ENCODE results near the gene FFAR4. TPM values are rescaled to one million over a fixed set of nuclear protein-coding genes. Genes with fewer than 3 reads are reported as not detected.

Gene FFAR4
- total RNA-seq, 1 donor = not detected

GRCh38 chr10:93577565-93577964 lies 11.1 kb downstream of the FFAR4 start:
- no peaks in the 10 kb centered on the region for H3K79me2 ChIP-seq (ENCODE audit: insufficient read depth, low read length)
- H3K4me2 ChIP-seq (ENCODE audit: insufficient read depth, low read length) = no peak overlapping the region
- H3K27ac ChIP-seq (ENCODE audit: low read depth, low read length) = no peak overlapping the region
- H3K4me1 ChIP-seq (ENCODE audit: insufficient read depth, low read length) = no peaks in the 10 kb centered on the region
- H3K4me3 ChIP-seq (ENCODE audit: insufficient read depth, low read length) = no peak overlapping the region
- H2AFZ ChIP-seq (ENCODE audit: low read length) = no peak overlapping the region
- no peak for TF ChIP-seq CTCF (IDR thresholded peaks at IDR 0.05; ENCODE audit: extremely low read depth, low read depth, low read length)
- DNase-seq (ENCODE audit: insufficient read length, low spot score, missing footprints) = no peak
- peaks cover 26% of the 10 kb centered on the region for H3K27me3 ChIP-seq (ENCODE audit: insufficient read depth, low read length)
- no peaks in the 10 kb centered on the region for H4K20me1 ChIP-seq (ENCODE audit: insufficient read depth, low read length)
- H3K9me3 ChIP-seq (ENCODE audit: low read depth, low read length) = peaks cover 2% of the 10 kb centered on the region
- H3K36me3 ChIP-seq (ENCODE audit: insufficient read depth, low read length) = no peaks in the 10 kb centered on the region

- peaks cover 2% of the 10 kb centered on the region for H3K9me3 ChIP-seq (ENCODE audit: low read depth, low read length)
- H3K4me2 ChIP-seq (ENCODE audit: insufficient read depth, low read length) = no peak overlapping the region
- H4K20me1 ChIP-seq (ENCODE audit: insufficient read depth, low read length) = no peaks in the 10 kb centered on the region
- H3K36me3 ChIP-seq (ENCODE audit: insufficient read depth, low read length) = no peaks in the 10 kb centered on the region
- DNase-seq (ENCODE audit: insufficient read length, low spot score, missing footprints) = no peak
- no peak overlapping the region for H2AFZ ChIP-seq (ENCODE audit: low read length)
- H3K4me1 ChIP-seq (ENCODE audit: insufficient read depth, low read length) = no peaks in the 10 kb centered on the region
- H3K4me3 ChIP-seq (ENCODE audit: insufficient read depth, low read length) = no peak overlapping the region
- TF ChIP-seq CTCF (IDR thresholded peaks at IDR 0.05; ENCODE audit: extremely low read depth, low read depth, low read length) = no peak
- H3K27me3 ChIP-seq (ENCODE audit: insufficient read depth, low read length) = peaks cover 12% of the 10 kb centered on the region
- H3K79me2 ChIP-seq (ENCODE audit: insufficient read depth, low read length) = no peaks in the 10 kb centered on the region
- no peak overlapping the region for H3K27ac ChIP-seq (ENCODE audit: low read depth, low read length)
Observed at GRCh38 chr10:93579089-93579488, 12.6 kb downstream of the FFAR4 start.

DNA sequence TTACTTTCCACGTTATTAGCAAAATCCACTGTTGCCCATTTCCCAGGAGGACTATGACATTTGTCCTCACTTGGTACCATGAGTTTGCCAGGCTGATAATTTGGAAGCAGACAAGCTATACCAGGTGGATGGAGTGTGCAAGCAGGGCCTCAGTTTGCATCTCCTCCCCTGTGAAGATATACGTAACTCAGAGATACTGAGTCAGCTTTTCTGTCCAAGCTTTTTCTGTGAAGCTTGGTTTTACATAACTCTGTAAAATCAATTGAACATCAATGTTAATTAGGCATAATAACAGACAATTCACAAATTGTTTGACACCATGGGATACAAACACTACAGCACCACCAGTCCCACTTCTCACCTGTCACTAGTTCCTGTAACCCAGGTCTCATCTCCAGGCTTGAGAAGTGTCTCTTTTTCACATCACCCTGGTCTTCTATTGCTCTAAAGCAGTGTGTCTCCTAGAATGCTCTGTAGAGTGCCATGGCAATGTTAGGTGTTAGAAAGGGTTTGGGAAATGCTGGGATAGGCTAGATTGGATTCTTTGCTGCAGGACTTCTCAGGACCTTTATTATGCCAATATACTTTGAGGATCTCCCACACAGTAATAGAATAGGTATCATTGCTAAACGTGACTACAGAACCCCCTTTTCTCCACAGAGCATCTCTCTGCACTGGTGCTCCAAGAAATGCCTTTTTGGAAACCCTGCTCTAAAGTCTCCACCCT lies 13.7 kb downstream of the FFAR4 start:
- peaks cover 2% of the 10 kb centered on the region for H3K9me3 ChIP-seq (ENCODE audit: low read depth, low read length)
- no peaks in the 10 kb centered on the region for H3K36me3 ChIP-seq (ENCODE audit: insufficient read depth, low read length)
- no peak overlapping the region for H3K4me2 ChIP-seq (ENCODE audit: insufficient read depth, low read length)
- H3K27me3 ChIP-seq (ENCODE audit: insufficient read depth, low read length) = peaks cover 11% of the 10 kb centered on the region
- TF ChIP-seq CTCF (IDR thresholded peaks at IDR 0.05; ENCODE audit: extremely low read depth, low read depth, low read length) = no peak
- no peak for DNase-seq (ENCODE audit: insufficient read length, low spot score, missing footprints)
- no peak overlapping the region for H3K4me3 ChIP-seq (ENCODE audit: insufficient read depth, low read length)
- no peaks in the 10 kb centered on the region for H4K20me1 ChIP-seq (ENCODE audit: insufficient read depth, low read length)
- H3K27ac ChIP-seq (ENCODE audit: low read depth, low read length) = no peak overlapping the region
- H2AFZ ChIP-seq (ENCODE audit: low read length) = no peak overlapping the region
- no peaks in the 10 kb centered on the region for H3K4me1 ChIP-seq (ENCODE audit: insufficient read depth, low read length)
- H3K79me2 ChIP-seq (ENCODE audit: insufficient read depth, low read length) = no peaks in the 10 kb centered on the region

DNA sequence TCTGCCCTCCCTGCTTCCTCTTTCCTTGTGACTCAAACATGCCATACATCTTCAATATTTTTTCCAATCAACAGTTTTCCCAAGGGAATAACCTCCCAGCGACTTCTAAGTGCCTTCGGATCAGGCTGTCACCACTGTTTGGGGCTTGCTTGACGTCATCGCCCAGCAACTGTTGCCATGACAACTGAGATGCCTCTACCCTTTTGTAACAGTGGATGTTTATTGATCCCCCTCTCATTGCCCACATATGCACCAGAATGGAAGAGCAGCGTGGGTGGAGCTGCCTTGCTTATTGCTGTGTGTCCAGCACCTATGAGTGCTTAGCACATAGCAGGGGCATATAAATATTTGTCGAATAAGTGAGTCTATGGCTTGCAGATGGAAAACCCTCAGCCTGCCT lies 14.4 kb downstream of the FFAR4 start:
- no peaks in the 10 kb centered on the region for H3K79me2 ChIP-seq (ENCODE audit: insufficient read depth, low read length)
- H3K4me3 ChIP-seq (ENCODE audit: insufficient read depth, low read length) = no peak overlapping the region
- H3K4me1 ChIP-seq (ENCODE audit: insufficient read depth, low read length) = no peaks in the 10 kb centered on the region
- no peaks in the 10 kb centered on the region for H4K20me1 ChIP-seq (ENCODE audit: insufficient read depth, low read length)
- no peak overlapping the region for H2AFZ ChIP-seq (ENCODE audit: low read length)
- no peaks in the 10 kb centered on the region for H3K36me3 ChIP-seq (ENCODE audit: insufficient read depth, low read length)
- H3K27ac ChIP-seq (ENCODE audit: low read depth, low read length) = no peak overlapping the region
- peaks cover 2% of the 10 kb centered on the region for H3K9me3 ChIP-seq (ENCODE audit: low read depth, low read length)
- no peak for DNase-seq (ENCODE audit: insufficient read length, low spot score, missing footprints)
- peaks cover 5% of the 10 kb centered on the region for H3K27me3 ChIP-seq (ENCODE audit: insufficient read depth, low read length)
- no peak for TF ChIP-seq CTCF (IDR thresholded peaks at IDR 0.05; ENCODE audit: extremely low read depth, low read depth, low read length)
- no peak overlapping the region for H3K4me2 ChIP-seq (ENCODE audit: insufficient read depth, low read length)

Data from osteoblast (primary cell).